PC-3 (cell line): Measurements from ENCODE around the gene PTPN14. TPM values are rescaled to one million over a fixed set of nuclear protein-coding genes. Genes with fewer than 3 reads are reported as not detected.

Experiments used
- ATAC-seq: fragments of 200-7000 bp; cut with Tn5 transposase; 2 replicates; pipeline ENCODE4 v1.9.1; 2020; ENCODE audit warnings: mild to moderate bottlenecking, moderate library complexity
- BruUV-seq: library from RNA; stranded (reverse); fragments of 400-500 nt; replicated peaks from 2 replicates; lab custom pipeline; 2021; lab: Mats Ljungman, UMichigan
- CTCF ChIA-PET: fragments of 300-600 bp; sonication (Branson Sonifier 250); formaldehyde crosslinking; loops from one replicate; lab custom pipeline; 2022; ENCODE audit warnings: antibody characterized with exemption; lab: Charles Lee
- POLR2A ChIA-PET: fragments of 300-600 bp; sonication (Branson Sonifier 250); formaldehyde crosslinking; loops from one replicate; lab custom pipeline; 2022; ENCODE audit warnings: antibody characterized with exemption; ENCODE audit not compliant: unreplicated experiment; lab: Charles Lee
- DNase-seq: peaks from one replicate; pipeline ENCODE4 v3.0.0-alpha.2; 2015
- H2AFZ ChIP-seq: fragments of 300-600 bp; sonication (generic); 2 replicates; pipeline ENCODE4 v1.6.0; 2016; ENCODE audit warnings: antibody characterized with exemption, low read length
- H3F3A ChIP-seq: fragments of 300-600 bp; sonication (generic); one replicate; pipeline ENCODE4 v1.6.0; 2017; ENCODE audit warnings: antibody characterized with exemption, low read length, control low read depth, mild to moderate bottlenecking; ENCODE audit not compliant: unreplicated experiment
- H3K27ac ChIP-seq: fragments of 300-600 bp; sonication (generic); 2 replicates; pipeline ENCODE4 v1.5.1; 2016; ENCODE audit warnings: mild to moderate bottlenecking, low read length
- H3K27me3 ChIP-seq: fragments of 300-600 bp; sonication (generic); 2 replicates; pipeline ENCODE4 v1.6.1; 2016; ENCODE audit warnings: low read length, mixed read lengths
- H3K36me3 ChIP-seq: fragments of 300-600 bp; sonication (generic); 2 replicates; pipeline ENCODE4 v1.6.1; 2016; ENCODE audit warnings: low read depth, mixed run types, low read length, mixed read lengths
- H3K4me1 ChIP-seq: fragments of 300-600 bp; sonication (generic); 2 replicates; pipeline ENCODE4 v1.5.1; 2016; ENCODE audit warnings: low read length; ENCODE audit not compliant: insufficient read depth
- H3K4me2 ChIP-seq: fragments of 300-600 bp; sonication (generic); 2 replicates; pipeline ENCODE4 v1.6.0; 2016; ENCODE audit warnings: low read length
- H3K4me3 ChIP-seq: fragments of 300-600 bp; sonication (generic); 2 replicates; pipeline ENCODE4 v1.5.1; 2016; ENCODE audit warnings: mild to moderate bottlenecking, low read length, mixed read lengths
- H3K79me2 ChIP-seq: fragments of 300-600 bp; sonication (generic); 2 replicates; pipeline ENCODE4 v1.6.1; 2017; ENCODE audit warnings: low read length, mixed read lengths
- H3K9ac ChIP-seq: fragments of 300-600 bp; sonication (generic); 2 replicates; pipeline ENCODE4 v1.6.0; 2016; ENCODE audit warnings: mild to moderate bottlenecking, low read length
- H3K9me2 ChIP-seq: fragments of 300-600 bp; sonication (generic); replicated peaks from 2 replicates; pipeline ENCODE4 v1.6.1; 2016; ENCODE audit warnings: mixed run types, low read length, mixed read lengths
- H3K9me3 ChIP-seq: fragments of 300-600 bp; sonication (generic); 2 replicates; pipeline ENCODE4 v1.6.1; 2016; ENCODE audit warnings: low read length, mixed read lengths
- H4K20me1 ChIP-seq: fragments of 300-600 bp; sonication (generic); 2 replicates; pipeline ENCODE4 v1.6.1; 2016; ENCODE audit warnings: low read length, mixed read lengths
- CTCF ChIP-seq: fragments of 300-600 bp; sonication (generic); conservative IDR thresholded peaks from 2 replicates; pipeline ENCODE4 v1.5.1; 2017; ENCODE audit warnings: antibody characterized with exemption, low read depth, mild to moderate bottlenecking, low read length
- EZH2 ChIP-seq: fragments of 300-600 bp; sonication (generic); IDR thresholded peaks from one replicate; pipeline ENCODE4 v1.6.1; 2017; ENCODE audit warnings: antibody characterized with exemption, mild to moderate bottlenecking, low read length; ENCODE audit not compliant: unreplicated experiment
- EZH2phosphoT487 ChIP-seq: fragments of 300-600 bp; sonication (generic); IDR thresholded peaks from 2 replicates; pipeline ENCODE4 v1.6.1; 2018; ENCODE audit warnings: mild to moderate bottlenecking, antibody characterized with exemption, low read length, borderline replicate concordance
- intact Hi-C: fragments of 100-400 bp; cut with micrococcal nuclease; formaldehyde crosslinking; loops from 2 replicates; pipeline ENCODE4 v1.9.0; 2023
- total RNA-seq: library from RNA; depleted of rRNA; stranded (reverse); fragments of >200 nt; gene quantifications from 2 replicates; pipeline ENCODE4 v1.2.3, GENCODE V29; 2014; rRNA removed

Gene PTPN14
- total RNA-seq, 1 experiment from 2014 or later, result 12.6 TPM

- no peak overlapping the region for H3K27ac ChIP-seq
- no peak overlapping the region for H2AFZ ChIP-seq
- BruUV-seq, result no TSS peak
- H3K9me2 ChIP-seq, result no peaks in the 10 kb centered on the region
- no peaks in the 10 kb centered on the region for H3K36me3 ChIP-seq
- ATAC-seq (no peak), DNase-seq (no peak)
- ChIA-PET CTCF (no interaction called here), POLR2A (no interaction called here)
- H3K79me2 ChIP-seq, result peaks cover 38% of the 10 kb centered on the region
- no peaks in the 10 kb centered on the region for H3K27me3 ChIP-seq
- peaks cover under 1% of the 10 kb centered on the region for H4K20me1 ChIP-seq
- peaks cover 14% of the 10 kb centered on the region for H3K4me1 ChIP-seq
- no peaks in the 10 kb centered on the region for H3K9me3 ChIP-seq
- H3K4me3 ChIP-seq, result no peak overlapping the region
- H3K9ac ChIP-seq, result no peak overlapping the region
- H3F3A ChIP-seq, result no peaks in the 10 kb centered on the region
- TF ChIP-seq EZH2phosphoT487 (no peak), EZH2 (no peak), CTCF (no peak)
- no peak overlapping the region for H3K4me2 ChIP-seq
- intact Hi-C loops, result no loop called here
Measured at GRCh38 chr1:214301526-214301925, 249.9 kb downstream of the PTPN14 start.

- POLR2A ChIA-PET, result no interaction called here
- Histone ChIP-seq H3K4me3 (no peak overlapping the region), H3K79me2 (peaks cover 47% of the 10 kb centered on the region), H4K20me1 (peaks cover 4% of the 10 kb centered on the region), H3K27me3 (no peaks in the 10 kb centered on the region), H2AFZ (no peak overlapping the region), H3K4me2 (no peak overlapping the region), H3F3A (no peaks in the 10 kb centered on the region), H3K9me3 (no peaks in the 10 kb centered on the region), H3K9me2 (no peaks in the 10 kb centered on the region), H3K9ac (no peak overlapping the region), H3K27ac (no peak overlapping the region), H3K4me1 (peaks cover 23% of the 10 kb centered on the region), H3K36me3 (no peaks in the 10 kb centered on the region)
- CTCF ChIA-PET, result interaction anchor here (0.9 kb wide), 1 partner anchor 32 kb away, joined by 3 read pairs; no protein-coding TSS in a partner anchor
- intact Hi-C loops, result no loop called here
- BruUV-seq, result no TSS peak
- DNase-seq, result no peak
- no peak for ATAC-seq
- no peak for TF ChIP-seq EZH2phosphoT487
- TF ChIP-seq CTCF, result no peak
- TF ChIP-seq EZH2, result no peak
Measured at GRCh38 chr1:214300149-214300780, 251.1 kb downstream of the PTPN14 start.

Other genes starting within 250 kb of the PTPN14 start
- 92.6 and 101 TPM in 2 replicates for gene CENPF, start 51.6 kb upstream of the PTPN14 start, total RNA-seq